HFF-Myc (cell line): ENCODE measurements around the gene GADL1.

Experiments
- DNase-seq: peaks from one replicate; pipeline ENCODE4 v3.0.0-alpha.2; 2011; ENCODE audit warnings: low read depth; ENCODE audit errors: extremely low read depth
- H3K4me3 ChIP-seq: replicated peaks from 2 replicates; pipeline ENCODE4 v1.5.1; 2011; ENCODE audit warnings: low read depth, mild to moderate bottlenecking, control low read depth, low read length
- CTCF ChIP-seq: IDR thresholded peaks from 2 replicates; pipeline ENCODE4 v1.5.1; 2012; ENCODE audit warnings: mild to moderate bottlenecking, low read depth, low read length, control low read depth; ENCODE audit errors: missing control alignments

GADL1 gene

GRCh38 chr3:30741889-30742288 lies 152.6 kb downstream of the GADL1 start:
- H3K4me3 ChIP-seq = no peak overlapping the region
- no peak for DNase-seq
- TF ChIP-seq CTCF = no peak

- TF ChIP-seq CTCF = no peak
- no peak overlapping the region for H3K4me3 ChIP-seq
- DNase-seq = no peak
Observed at GRCh38 chr3:30738605-30739004, 155.9 kb downstream of the GADL1 start.

- no peak for DNase-seq
- TF ChIP-seq CTCF = no peak
- no peak overlapping the region for H3K4me3 ChIP-seq
Observed at GRCh38 chr3:30737743-30738499, 156.5 kb downstream of the GADL1 start.

GRCh38 chr3:30733696-30734095 lies 160.8 kb downstream of the GADL1 start:
- TF ChIP-seq CTCF = no peak
- no peak for DNase-seq
- H3K4me3 ChIP-seq = no peak overlapping the region

GRCh38 chr3:30733209-30733608 lies 161.3 kb downstream of the GADL1 start:
- TF ChIP-seq CTCF = no peak
- no peak overlapping the region for H3K4me3 ChIP-seq
- no peak for DNase-seq

- H3K4me3 ChIP-seq = no peak overlapping the region
- no peak for DNase-seq
- TF ChIP-seq CTCF = no peak
Observed at GRCh38 chr3:30730967-30731366, 163.5 kb downstream of the GADL1 start.

- no peak overlapping the region for H3K4me3 ChIP-seq
- no peak for DNase-seq
- no peak for TF ChIP-seq CTCF
Observed at GRCh38 chr3:30729936-30730335, 164.5 kb downstream of the GADL1 start.
